Ectodermal cell (in vitro differentiated cells): ENCODE measurements around the gene NFIB.

Experiments used
- H3K27ac ChIP-seq: 2 replicates; pipeline ENCODE4 v1.7.0; 2013; ENCODE audit warnings: mild to moderate bottlenecking, low read depth, low read length; ENCODE audit not compliant: insufficient read depth, poor library complexity, severe bottlenecking
- H3K27me3 ChIP-seq: 2 replicates; pipeline ENCODE4 v1.7.0; 2013; ENCODE audit warnings: mild to moderate bottlenecking, low read length; ENCODE audit not compliant: insufficient read depth, control insufficient read depth, poor library complexity, severe bottlenecking
- H3K36me3 ChIP-seq: one replicate; pipeline ENCODE4 v1.7.0; 2013; ENCODE audit warnings: low read length; ENCODE audit not compliant: control insufficient read depth, insufficient read depth
- H3K4me1 ChIP-seq: one replicate; pipeline ENCODE4 v1.7.0; 2013; ENCODE audit warnings: low read length; ENCODE audit not compliant: control insufficient read depth, insufficient read depth
- H3K4me3 ChIP-seq: 2 replicates; pipeline ENCODE4 v1.7.0; 2013; ENCODE audit warnings: low read depth, low read length, control low read depth; ENCODE audit not compliant: insufficient read depth
- H3K9me3 ChIP-seq: 2 replicates; pipeline ENCODE4 v1.7.0; 2013; ENCODE audit warnings: mild to moderate bottlenecking, low read length, moderate library complexity; ENCODE audit not compliant: control insufficient read depth
- WGBS, 2 experiments: methylation state at CpG; one replicate each; pipeline ENCODE4 v1.1.7; 2013; ENCODE audit warnings: missing lambda C conversion rate in 2 of 2; 5-methylcytosine and 5-hydroxymethylcytosine counted together

Gene NFIB

GRCh38 chr9:14071484-14071883 is 242.5 kb downstream of the NFIB start:
- Histone ChIP-seq H3K36me3 (no peaks in the 10 kb centered on the region), H3K4me3 (no peak overlapping the region), H3K4me1 (no peaks in the 10 kb centered on the region), H3K27me3 (no peaks in the 10 kb centered on the region), H3K9me3 (no peaks in the 10 kb centered on the region), H3K27ac (no peak overlapping the region)
- WGBS, 2 experiments = 90 to 91% methylated on average over 5 of the region's 5 CpGs

- Histone ChIP-seq H3K36me3 (no peaks in the 10 kb centered on the region), H3K9me3 (no peaks in the 10 kb centered on the region), H3K4me3 (no peak overlapping the region), H3K27me3 (no peaks in the 10 kb centered on the region), H3K4me1 (no peaks in the 10 kb centered on the region), H3K27ac (no peak overlapping the region)
- 94 to 95% methylated on average over 4 of the region's 4 CpGs for WGBS, 2 experiments
Observed at GRCh38 chr9:14068690-14069089, 245.3 kb downstream of the NFIB start.

- Histone ChIP-seq H3K9me3 (no peaks in the 10 kb centered on the region), H3K36me3 (no peaks in the 10 kb centered on the region), H3K27me3 (no peaks in the 10 kb centered on the region), H3K4me1 (no peaks in the 10 kb centered on the region), H3K27ac (no peak overlapping the region), H3K4me3 (no peak overlapping the region)
- 91 to 95% methylated on average over 4 of the region's 4 CpGs for WGBS, 2 experiments
Observed at GRCh38 chr9:14066831-14067230, 247.1 kb downstream of the NFIB start.

GRCh38 chr9:14066032-14066431 is 247.9 kb downstream of the NFIB start:
- Histone ChIP-seq H3K4me3 (no peak overlapping the region), H3K9me3 (no peaks in the 10 kb centered on the region), H3K4me1 (no peaks in the 10 kb centered on the region), H3K36me3 (no peaks in the 10 kb centered on the region), H3K27me3 (no peaks in the 10 kb centered on the region), H3K27ac (no peak overlapping the region)
- 99 to 100% methylated on average over 1 to 4 of the region's 4 CpGs for WGBS, 2 experiments

- H3K27me3 ChIP-seq = no peaks in the 10 kb centered on the region
- WGBS, 2 experiments = 100% methylated on average over 1 to 2 of the region's 2 CpGs
- H3K36me3 ChIP-seq = no peaks in the 10 kb centered on the region
- no peaks in the 10 kb centered on the region for H3K9me3 ChIP-seq
- H3K4me1 ChIP-seq = no peaks in the 10 kb centered on the region
- H3K4me3 ChIP-seq = no peak overlapping the region
- H3K27ac ChIP-seq = no peak overlapping the region
Observed at GRCh38 chr9:14064940-14065339, 249.0 kb downstream of the NFIB start.

- no peaks in the 10 kb centered on the region for H3K27me3 ChIP-seq
- WGBS, 2 experiments = 95 to 100% methylated on average over 1 of the region's 1 CpG
- H3K9me3 ChIP-seq = no peaks in the 10 kb centered on the region
- no peak overlapping the region for H3K4me3 ChIP-seq
- H3K27ac ChIP-seq = no peak overlapping the region
- H3K4me1 ChIP-seq = no peaks in the 10 kb centered on the region
- no peaks in the 10 kb centered on the region for H3K36me3 ChIP-seq
Observed at GRCh38 chr9:14063756-14064155, 250.2 kb downstream of the NFIB start.

GRCh38 chr9:14062586-14063221 is 251.2 kb downstream of the NFIB start:
- Histone ChIP-seq H3K4me1 (no peaks in the 10 kb centered on the region), H3K27ac (no peak overlapping the region), H3K4me3 (no peak overlapping the region), H3K36me3 (no peaks in the 10 kb centered on the region), H3K27me3 (no peaks in the 10 kb centered on the region), H3K9me3 (no peaks in the 10 kb centered on the region)
- 95 to 96% methylated on average over 9 of the region's 9 CpGs for WGBS, 2 experiments

- 93 to 94% methylated on average over 13 to 15 of the region's 15 CpGs for WGBS, 2 experiments
- Histone ChIP-seq H3K27me3 (no peaks in the 10 kb centered on the region), H3K27ac (no peak overlapping the region), H3K36me3 (no peaks in the 10 kb centered on the region), H3K9me3 (no peaks in the 10 kb centered on the region), H3K4me1 (no peaks in the 10 kb centered on the region), H3K4me3 (no peak overlapping the region)
Observed at GRCh38 chr9:14061936-14062585, 251.9 kb downstream of the NFIB start.

- 94 to 95% methylated on average over 5 of the region's 5 CpGs for WGBS, 2 experiments
- Histone ChIP-seq H3K9me3 (no peaks in the 10 kb centered on the region), H3K36me3 (no peaks in the 10 kb centered on the region), H3K27me3 (no peaks in the 10 kb centered on the region), H3K4me1 (no peaks in the 10 kb centered on the region), H3K27ac (no peak overlapping the region), H3K4me3 (no peak overlapping the region)
Observed at GRCh38 chr9:14058325-14058688, 255.6 kb downstream of the NFIB start.

GRCh38 chr9:14057368-14058324 is 256.3 kb downstream of the NFIB start:
- Histone ChIP-seq H3K36me3 (no peaks in the 10 kb centered on the region), H3K27me3 (no peaks in the 10 kb centered on the region), H3K27ac (no peak overlapping the region), H3K9me3 (no peaks in the 10 kb centered on the region), H3K4me1 (no peaks in the 10 kb centered on the region), H3K4me3 (no peak overlapping the region)
- WGBS, 2 experiments = 90 to 94% methylated on average over 12 to 13 of the region's 13 CpGs
